Keratinocyte (primary cell): ENCODE results near the gene ZNF678. TPM values are rescaled to one million over a fixed set of nuclear protein-coding genes. Genes with fewer than 3 reads are reported as not detected.

Experiments used
- DNase-seq: peaks from one replicate; pipeline ENCODE4 v3.0.0-alpha.2; 2011; ENCODE audit warnings: low read depth, missing footprints, low spot score
- FAIRE-seq: peaks from 2 replicates; lab custom pipeline; 2011; peaks lifted over from hg19 to GRCh38; lab: Jason Lieb, UNC
- H2AFZ ChIP-seq: 2 replicates; pipeline ENCODE4 v1.6.0; 2012; ENCODE audit warnings: low read length, control low read depth, inconsistent platforms; ENCODE audit not compliant: control insufficient read depth
- H3K27ac ChIP-seq: 2 replicates; pipeline ENCODE4 v1.5.1; 2011; ENCODE audit warnings: low read length; ENCODE audit not compliant: control insufficient read depth, insufficient read depth
- H3K27me3 ChIP-seq: 3 replicates; pipeline ENCODE4 v1.6.0; 2011; ENCODE audit warnings: low read length; ENCODE audit not compliant: control insufficient read depth, insufficient read depth; ENCODE audit errors: extremely low read depth
- H3K36me3 ChIP-seq, 2 experiments: 2 replicates in 1 of 2; 3 replicates in 1 of 2; pipeline ENCODE4 v1.5.1; 2011; ENCODE audit warnings: low read length in 2 of 2, mild to moderate bottlenecking in 1 of 2; ENCODE audit not compliant: control insufficient read depth in 2 of 2, insufficient read depth in 2 of 2; ENCODE audit errors: extremely low read depth in 1 of 2
- H3K4me1 ChIP-seq: 3 replicates; pipeline ENCODE4 v1.5.1; 2011; ENCODE audit warnings: low read length; ENCODE audit not compliant: control insufficient read depth, insufficient read depth; ENCODE audit errors: extremely low read depth
- H3K4me2 ChIP-seq: 3 replicates; pipeline ENCODE4 v1.6.0; 2011; ENCODE audit warnings: low read depth, low read length; ENCODE audit not compliant: control insufficient read depth, insufficient read depth; ENCODE audit errors: extremely low read depth
- H3K4me3 ChIP-seq, 3 experiments: fragments of 200-600 bp in 1 of 3; sonication (generic) in 1 of 3; 2 replicates in 2 of 3; 3 replicates in 1 of 3; pipeline ENCODE4 v1.5.1; 2011 to 2016; ENCODE audit warnings: low read length in 3 of 3, mild to moderate bottlenecking in 3 of 3, control low read depth in 2 of 3, inconsistent platforms in 1 of 3, low read depth in 1 of 3, mixed read lengths in 1 of 3, mixed run types in 1 of 3, moderate library complexity in 1 of 3; ENCODE audit not compliant: control insufficient read depth in 2 of 3, insufficient read depth in 2 of 3; ENCODE audit errors: extremely low read depth in 1 of 3
- H3K79me2 ChIP-seq: 2 replicates; pipeline ENCODE4 v1.6.0; 2012; ENCODE audit warnings: low read length; ENCODE audit not compliant: control insufficient read depth, insufficient read depth
- H3K9ac ChIP-seq: 3 replicates; pipeline ENCODE4 v1.6.0; 2011; ENCODE audit warnings: low read length; ENCODE audit not compliant: control insufficient read depth, insufficient read depth; ENCODE audit errors: extremely low read depth
- H3K9me1 ChIP-seq: 3 replicates; pipeline ENCODE4 v1.6.0; 2011; ENCODE audit warnings: low read length; ENCODE audit not compliant: control insufficient read depth, insufficient read depth; ENCODE audit errors: extremely low read depth
- H3K9me3 ChIP-seq: 2 replicates; pipeline ENCODE4 v1.5.1; 2012; ENCODE audit warnings: low read depth, low read length; ENCODE audit not compliant: control insufficient read depth
- H4K20me1 ChIP-seq: 3 replicates; pipeline ENCODE4 v1.6.0; 2011; ENCODE audit warnings: low read length; ENCODE audit not compliant: control insufficient read depth, insufficient read depth; ENCODE audit errors: extremely low read depth
- CTCF ChIP-seq, 3 experiments: IDR thresholded peaks in 1 of 3; conservative IDR thresholded peaks in 1 of 3; optimal IDR thresholded peaks in 1 of 3; 2 replicates in 2 of 3; 3 replicates in 1 of 3; pipeline versions ENCODE3 to v1.5.1; 2011; ENCODE audit warnings: low read length in 3 of 3, mild to moderate bottlenecking in 3 of 3, moderate library complexity in 2 of 3, control low read depth in 1 of 3, inconsistent platforms in 1 of 3; ENCODE audit not compliant: insufficient read depth in 2 of 3; ENCODE audit errors: extremely low read depth in 1 of 3
- EZH2 ChIP-seq: IDR thresholded peaks from one replicate; pipeline ENCODE4 v1.6.1; 2012; ENCODE audit warnings: inconsistent platforms, mild to moderate bottlenecking, low read length, moderate library complexity
- dilution Hi-C: fragments of 300-500 bp; cut with MboI; formaldehyde crosslinking; loops from one replicate; pipeline ENCODE4 v1.7.0; 2020; ENCODE audit warnings: low sequenced_read_pairs; ENCODE audit not compliant: extremely low pct_ligation_motif_present
- polyA plus RNA-seq, 5 experiments: library from polyadenylated mRNA; depleted of rRNA in 3 of 5; stranded (reverse) in 3 of 5; stranded (forward) in 1 of 5; unstranded in 1 of 5; fragments of >200 nt; gene quantifications; 1 replicate in 1 of 5; 2 replicates in 3 of 5; 3 replicates in 1 of 5; pipeline versions ENCODE4 v1.2.1 to v1.2.3, GENCODE V29; 2011 to 2012; ENCODE audit warnings: missing spikeins in 2 of 5, low read depth in 1 of 5, low replicate concordance in 1 of 5

ZNF678 gene
- polyA plus RNA-seq, 1 donor (not counting 4 experiments of a cell fraction or from before 2014, with no cell fraction given): 3.0 TPM

- Histone ChIP-seq H2AFZ (no peak overlapping the region), H3K4me3 (no peak overlapping the region), H3K79me2 (no peaks in the 10 kb centered on the region), H3K36me3 (no peaks in the 10 kb centered on the region), H3K27me3 (no peaks in the 10 kb centered on the region), H3K9ac (no peak overlapping the region), H3K4me1 (no peaks in the 10 kb centered on the region), H3K27ac (no peak overlapping the region), H3K4me2 (no peak overlapping the region), H3K9me3 (peaks cover 6% of the 10 kb centered on the region), H4K20me1 (no peaks in the 10 kb centered on the region), H3K9me1 (no peaks in the 10 kb centered on the region)
- DNase-seq (no peak), FAIRE-seq (no peak)
- dilution Hi-C loops: no loop called here
- TF ChIP-seq CTCF (optimal IDR thresholded peaks at IDR 0.05 in 1 of 3, IDR thresholded peaks at IDR 0.05 in 1 of 3, conservative IDR thresholded peaks at IDR 0.05 in 1 of 3; ENCODE audit: extremely low read depth in 1 of 3, insufficient read depth in 2 of 3, low read length in 3 of 3) (no peak), EZH2 (no peak)
These were observed 72.2 kb downstream of the ZNF678 start for GRCh38 chr1:227635596-227635995.

- DNase-seq (no peak), FAIRE-seq (no peak)
- H3K9me1 ChIP-seq: no peaks in the 10 kb centered on the region
- no peaks in the 10 kb centered on the region for H3K4me1 ChIP-seq
- no peak overlapping the region for H2AFZ ChIP-seq
- no peak overlapping the region for H3K4me3 ChIP-seq
- H3K4me2 ChIP-seq: no peak overlapping the region
- peaks cover 0 to 1% of the 10 kb centered on the region in 2 experiments for H3K36me3 ChIP-seq
- no peaks in the 10 kb centered on the region for H3K79me2 ChIP-seq
- no peak overlapping the region for H3K9ac ChIP-seq
- TF ChIP-seq CTCF (optimal IDR thresholded peaks at IDR 0.05 in 1 of 3, IDR thresholded peaks at IDR 0.05 in 1 of 3, conservative IDR thresholded peaks at IDR 0.05 in 1 of 3; ENCODE audit: extremely low read depth in 1 of 3, insufficient read depth in 2 of 3, low read length in 3 of 3): no peak
- no peak for TF ChIP-seq EZH2
- H3K27me3 ChIP-seq: no peaks in the 10 kb centered on the region
- H3K9me3 ChIP-seq: peaks cover 34% of the 10 kb centered on the region
- H3K27ac ChIP-seq: no peak overlapping the region
- no peaks in the 10 kb centered on the region for H4K20me1 ChIP-seq
- dilution Hi-C loops: no loop called here
These were observed 91.1 kb downstream of the ZNF678 start for GRCh38 chr1:227654431-227654830.
